GM12892 (cell line): ENCODE results near the gene TIRAP.

Experiments
- POLR2A ChIP-seq: IDR thresholded peaks from 2 replicates; pipeline ENCODE4 v1.6.1; 2011; ENCODE audit warnings: low read depth, low read length, control low read depth
- POLR2AphosphoS5 ChIP-seq: IDR thresholded peaks from 2 replicates; pipeline ENCODE4 v1.6.1; 2011; ENCODE audit warnings: low read depth, low read length, control low read depth
- TAF1 ChIP-seq: IDR thresholded peaks from 2 replicates; pipeline ENCODE4 v1.6.1; 2011; ENCODE audit warnings: low read depth, mild to moderate bottlenecking, control low read depth, low read length, borderline replicate concordance

- TF ChIP-seq POLR2A, result no peak
- no peak for TF ChIP-seq POLR2AphosphoS5
- no peak for TF ChIP-seq TAF1
These were observed 5.6 kb upstream of the TIRAP start for GRCh38 chr11:126277322-126277721.
